GM08714 (cell line): ENCODE data around the gene YRDC.

Experiments used
- H3K4me3 ChIP-seq: fragments of 200-500 bp; sonication (Bioruptor generic); 2 replicates; pipeline ENCODE4 v1.5.1; 2014; ENCODE audit warnings: mild to moderate bottlenecking, low read length, inconsistent platforms
- ZNF274 ChIP-seq: IDR thresholded peaks from 2 replicates; pipeline ENCODE4 v1.6.1; 2012; ENCODE audit warnings: mild to moderate bottlenecking, low read depth, low read length

Gene YRDC

DNA sequence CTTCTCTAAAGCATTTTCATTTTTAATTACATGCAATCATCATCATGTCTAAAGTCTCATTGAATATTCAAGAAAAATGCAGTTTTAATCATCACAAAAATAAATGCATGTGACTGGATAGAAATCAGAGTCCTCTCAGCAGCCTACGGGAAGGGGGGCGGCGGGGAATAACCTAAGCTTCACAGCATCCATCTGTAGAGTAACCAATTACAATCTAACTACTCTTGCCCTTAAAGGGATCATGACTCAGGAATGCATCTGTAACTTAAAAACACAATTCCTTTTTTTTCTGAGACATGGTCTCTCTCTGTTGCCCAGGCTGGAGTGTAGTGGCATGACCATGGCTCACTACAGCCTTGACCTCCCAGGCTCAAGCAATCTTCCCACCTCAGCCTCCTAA is 28.8 kb upstream of the YRDC start:
- H3K4me3 ChIP-seq = no peak overlapping the region
- TF ChIP-seq ZNF274 = no peak

DNA sequence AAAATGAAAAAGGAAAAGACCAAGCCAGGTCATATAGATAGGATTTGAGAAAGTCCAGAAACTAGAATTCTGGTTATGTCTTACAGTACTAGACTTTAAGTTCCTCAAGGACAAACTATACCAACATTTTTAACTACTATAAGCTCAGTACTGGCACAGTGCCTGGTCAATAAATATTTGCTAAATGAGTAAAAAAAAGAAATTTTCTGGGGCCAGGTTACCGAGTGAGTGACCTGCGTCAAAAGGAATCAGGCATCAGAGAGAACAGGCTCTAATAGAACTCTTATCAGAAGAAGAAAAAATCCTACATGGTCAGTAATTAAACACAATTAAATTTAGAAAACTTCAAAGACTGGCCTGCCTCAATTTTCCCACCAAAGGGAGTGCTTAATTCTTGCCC is 23.8 kb upstream of the YRDC start:
- no peak overlapping the region for H3K4me3 ChIP-seq
- no peak for TF ChIP-seq ZNF274

DNA sequence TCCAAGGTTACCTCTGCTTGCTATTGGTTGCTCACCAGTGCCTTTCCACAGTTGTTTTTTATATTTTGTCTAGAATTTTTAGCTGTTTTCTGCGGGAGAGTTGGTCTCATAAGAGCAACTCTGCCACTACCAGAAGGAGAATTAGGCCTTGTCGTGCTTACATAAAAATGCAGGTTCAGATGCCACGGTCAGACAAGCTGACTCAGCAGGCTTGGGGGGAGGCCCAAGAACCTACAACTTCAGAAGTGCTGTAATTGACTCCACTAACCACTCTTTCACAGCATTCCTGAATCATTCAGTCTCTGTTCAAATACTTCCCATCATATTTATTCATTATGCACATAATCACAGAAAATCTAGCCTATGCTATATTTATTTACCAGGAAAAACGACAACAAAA is 23.1 kb upstream of the YRDC start:
- no peak for TF ChIP-seq ZNF274
- no peak overlapping the region for H3K4me3 ChIP-seq

DNA sequence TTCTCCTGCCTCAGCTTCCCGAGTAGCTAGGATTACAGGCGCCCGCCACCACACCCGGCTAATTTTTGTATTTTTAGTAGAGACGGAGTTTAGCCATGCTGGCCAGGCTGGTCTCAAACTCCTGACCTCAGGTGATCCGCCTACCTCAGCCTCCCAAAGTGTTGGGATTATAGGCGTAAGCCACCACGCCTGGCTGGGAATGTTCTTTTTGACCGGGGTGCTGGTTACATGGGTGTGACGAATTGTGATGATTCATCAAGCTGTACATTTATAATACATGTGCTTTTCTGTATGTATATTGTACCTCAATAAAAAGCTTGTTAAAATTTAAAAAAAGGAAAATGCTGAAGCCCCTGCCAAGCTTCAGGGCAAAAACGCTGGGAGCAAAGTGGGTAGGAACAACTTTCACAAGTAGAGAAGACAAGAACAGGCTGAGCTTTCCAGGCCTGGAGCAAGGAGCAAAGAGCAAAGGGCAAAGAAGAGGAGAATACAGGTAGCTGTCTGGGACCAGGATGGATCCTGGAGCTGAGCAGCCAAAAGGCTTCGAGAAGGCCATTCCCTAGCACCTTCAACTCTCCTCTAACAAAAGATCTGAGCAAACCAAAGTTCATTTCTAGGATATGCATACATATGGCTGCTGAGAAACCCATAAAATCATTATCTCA is 20.5 kb upstream of the YRDC start:
- H3K4me3 ChIP-seq = no peak overlapping the region
- TF ChIP-seq ZNF274 = no peak

DNA sequence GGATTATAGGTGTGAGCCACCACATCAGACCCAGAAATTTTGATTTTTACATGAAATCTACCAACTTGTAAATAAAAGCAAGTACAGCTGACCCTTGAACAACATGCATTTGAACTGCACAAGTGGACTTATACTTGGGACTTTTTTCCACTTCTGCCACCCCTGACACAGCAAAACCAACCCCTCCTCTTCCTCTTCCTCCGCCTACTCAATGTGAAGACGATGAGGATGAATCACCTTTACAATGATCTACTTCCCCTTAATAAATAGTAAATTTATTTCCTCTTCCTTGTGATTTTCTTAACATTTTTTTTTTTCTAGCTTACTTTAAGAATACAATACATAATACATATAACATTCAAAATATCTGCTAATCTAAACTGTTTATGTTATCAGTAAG is 17.5 kb upstream of the YRDC start:
- no peak overlapping the region for H3K4me3 ChIP-seq
- TF ChIP-seq ZNF274 = no peak

DNA sequence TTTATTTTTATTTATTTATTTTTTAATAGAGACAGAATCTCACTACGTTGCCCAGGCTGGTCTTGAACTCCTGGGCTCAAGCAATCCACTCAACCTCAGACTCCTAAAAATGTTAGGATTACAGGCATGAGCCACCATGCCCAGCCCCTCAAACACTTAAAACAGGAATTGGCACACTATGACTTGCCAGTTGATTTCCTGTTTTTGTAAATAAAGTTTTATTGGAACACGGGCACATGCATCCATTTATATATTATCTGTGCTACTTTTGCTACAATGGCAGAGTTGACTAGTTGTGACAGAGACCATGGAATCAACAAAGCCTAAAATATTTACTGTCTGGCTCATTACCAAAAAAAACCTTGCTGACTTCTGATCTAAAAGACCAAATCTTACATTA is 16.0 kb upstream of the YRDC start:
- no peak for TF ChIP-seq ZNF274
- H3K4me3 ChIP-seq = no peak overlapping the region

DNA sequence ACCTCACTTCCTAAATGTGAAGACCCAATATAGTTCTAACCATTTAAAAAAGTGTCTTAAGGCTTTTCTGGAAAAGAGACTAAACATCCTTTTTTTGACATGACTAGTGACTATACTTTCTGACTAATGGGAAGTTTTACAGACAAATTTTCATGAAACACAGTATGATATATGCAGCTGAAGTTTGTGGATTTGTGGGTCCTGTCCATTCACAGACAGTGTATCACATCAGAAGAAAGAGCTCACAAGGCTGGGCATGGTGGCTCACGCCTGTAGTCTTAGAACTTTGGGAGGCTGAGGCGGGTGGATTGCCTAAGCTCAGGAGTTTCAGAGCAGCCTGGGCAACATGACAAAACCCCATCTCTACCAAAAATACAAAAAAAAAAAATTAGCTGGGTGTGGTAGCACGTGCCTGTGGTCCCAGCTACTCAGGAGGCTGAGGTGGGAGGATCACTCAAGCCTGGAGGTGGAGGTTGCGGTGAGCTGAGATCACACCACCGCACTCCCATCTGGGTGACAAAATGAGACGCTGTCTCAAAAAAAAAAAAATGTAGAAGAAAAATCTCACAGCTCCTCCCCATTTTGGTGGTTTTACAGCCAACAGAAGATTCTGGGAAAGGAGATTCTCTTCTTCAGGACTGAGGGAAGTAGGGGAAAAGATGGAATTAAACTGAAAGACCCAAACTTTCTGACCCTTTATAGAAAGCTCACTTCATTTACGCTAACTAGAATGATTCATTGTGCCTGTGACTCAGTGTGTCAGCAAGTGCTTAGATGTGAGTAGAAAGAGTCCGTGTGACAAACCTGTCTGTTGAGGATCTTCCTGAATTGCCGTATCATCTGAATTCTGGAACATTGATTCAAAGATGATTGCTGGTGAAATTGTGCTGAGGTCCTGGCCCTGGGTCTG is 15.2 kb upstream of the YRDC start:
- no peak for TF ChIP-seq ZNF274
- H3K4me3 ChIP-seq = no peak overlapping the region

DNA sequence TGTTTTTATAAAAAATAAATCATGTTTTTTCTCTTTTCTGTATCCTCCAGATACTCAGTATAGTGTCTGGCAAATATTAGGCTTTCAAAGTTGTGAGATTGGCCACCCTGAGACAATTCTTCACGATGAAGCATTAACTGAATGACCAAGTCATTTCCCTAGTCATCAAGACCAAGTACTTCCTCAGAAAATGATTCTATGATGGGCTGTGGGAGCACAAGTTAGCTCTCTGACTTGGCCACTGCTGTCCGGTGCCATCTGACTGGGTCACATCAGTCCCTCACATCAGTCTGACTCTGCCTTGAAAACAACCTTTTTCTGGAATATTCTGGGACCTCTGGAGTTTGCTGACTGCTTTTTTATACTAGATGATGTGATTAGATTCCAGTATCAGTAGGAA is 13.5 kb upstream of the YRDC start:
- TF ChIP-seq ZNF274 = no peak

DNA sequence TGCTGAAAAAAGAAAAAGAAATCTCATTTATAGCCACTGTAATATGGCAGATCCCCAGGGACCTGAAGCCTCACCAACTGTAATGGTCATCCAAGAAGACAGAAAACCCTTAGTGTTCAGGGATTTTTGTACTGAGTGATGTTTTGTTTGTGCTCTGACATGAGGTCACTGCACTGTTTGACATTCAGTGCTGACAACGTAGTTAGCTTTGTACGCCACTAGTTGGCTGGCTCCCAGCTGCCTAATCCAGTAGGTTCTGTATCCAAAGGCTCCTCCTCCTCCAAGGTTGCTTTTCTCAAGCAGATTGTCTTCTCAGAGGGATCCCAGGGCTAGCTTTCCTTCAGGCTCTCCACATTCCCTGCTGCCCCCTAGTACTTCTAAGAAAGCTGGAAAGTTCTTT is 9.5 kb upstream of the YRDC start:
- TF ChIP-seq ZNF274 = no peak
- no peak overlapping the region for H3K4me3 ChIP-seq

More for the DNA sequence above, 13.5 kb upstream of the YRDC start:
- no peak overlapping the region for H3K4me3 ChIP-seq

DNA sequence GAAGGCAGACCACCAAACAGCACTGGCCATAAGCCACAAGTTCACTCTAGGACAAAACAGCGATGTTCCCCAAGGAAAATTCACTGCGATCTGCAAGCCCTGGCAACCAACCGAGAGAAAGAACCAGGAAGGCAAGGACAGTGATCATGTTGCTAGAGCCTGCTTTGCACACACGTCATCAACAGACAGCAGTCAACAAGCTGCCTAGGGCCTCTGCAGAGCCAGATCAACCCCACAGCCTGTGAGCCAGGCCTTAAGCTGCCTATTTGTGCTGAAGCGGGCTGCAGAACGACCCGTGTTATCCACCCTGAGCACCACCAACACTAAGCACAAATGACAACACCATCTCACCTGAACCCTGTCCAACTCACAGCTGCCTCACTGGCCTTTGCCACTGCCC is 6.2 kb upstream of the YRDC start:
- H3K4me3 ChIP-seq = no peak overlapping the region
- TF ChIP-seq ZNF274 = no peak

DNA sequence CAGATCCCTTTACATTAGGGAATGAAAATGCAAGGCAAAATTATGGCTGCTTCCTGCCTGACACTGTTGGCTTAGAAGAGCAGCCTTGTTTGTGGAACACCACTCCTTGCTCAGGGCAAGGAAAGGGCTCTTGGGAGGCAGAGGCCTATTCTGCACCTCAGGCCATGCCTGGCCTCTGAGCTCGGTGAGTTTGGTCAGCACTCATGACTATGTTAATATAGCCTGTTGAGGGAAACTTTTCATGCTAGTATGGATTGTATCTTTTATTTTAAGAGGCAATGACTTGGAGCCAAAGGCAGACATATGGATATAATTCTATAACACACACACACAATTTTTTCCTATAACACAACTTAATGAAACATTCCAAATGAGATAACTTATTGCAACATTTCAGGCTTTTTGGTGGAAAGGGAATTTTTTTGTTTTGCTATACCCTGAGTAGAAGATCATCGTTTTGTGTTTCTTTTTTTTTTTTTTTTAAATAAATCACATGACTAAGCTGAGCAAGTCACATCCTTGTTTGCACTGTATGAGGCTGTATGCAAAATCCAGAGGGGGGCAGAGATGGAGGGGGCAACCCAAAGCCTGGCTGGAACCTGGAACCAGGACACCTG is 5.6 kb upstream of the YRDC start:
- H3K4me3 ChIP-seq = no peak overlapping the region
- no peak for TF ChIP-seq ZNF274

DNA sequence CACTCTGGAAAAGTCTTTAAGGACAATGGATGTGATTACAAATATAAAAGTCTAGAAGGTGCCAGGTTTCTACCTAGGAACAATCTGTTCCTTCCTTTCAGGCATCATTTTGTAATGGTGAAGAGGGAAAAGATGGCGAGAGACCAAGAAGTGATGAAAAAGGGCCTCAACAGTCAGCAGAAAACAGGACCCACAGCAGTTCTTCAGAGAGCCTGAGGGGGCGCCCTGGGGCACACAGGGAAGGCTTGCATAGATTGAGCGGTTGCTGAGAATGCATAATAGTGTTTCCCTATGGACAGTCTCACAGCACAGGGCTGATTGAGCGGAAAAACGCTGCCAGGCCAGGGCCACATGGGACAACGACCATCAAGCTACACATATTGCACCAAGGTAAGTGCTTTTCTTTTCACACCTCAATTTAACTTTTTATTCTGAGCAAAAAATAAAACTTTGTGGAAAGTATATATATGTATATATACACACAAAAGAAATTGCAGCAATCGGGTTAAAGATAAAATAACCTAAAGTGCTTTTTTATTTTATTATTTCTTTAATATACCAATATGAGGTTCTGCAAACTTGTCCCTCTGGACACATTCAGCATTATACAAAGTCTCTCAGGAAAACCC is 3.1 kb upstream of the YRDC start:
- H3K4me3 ChIP-seq = no peak overlapping the region
- TF ChIP-seq ZNF274 = no peak

DNA sequence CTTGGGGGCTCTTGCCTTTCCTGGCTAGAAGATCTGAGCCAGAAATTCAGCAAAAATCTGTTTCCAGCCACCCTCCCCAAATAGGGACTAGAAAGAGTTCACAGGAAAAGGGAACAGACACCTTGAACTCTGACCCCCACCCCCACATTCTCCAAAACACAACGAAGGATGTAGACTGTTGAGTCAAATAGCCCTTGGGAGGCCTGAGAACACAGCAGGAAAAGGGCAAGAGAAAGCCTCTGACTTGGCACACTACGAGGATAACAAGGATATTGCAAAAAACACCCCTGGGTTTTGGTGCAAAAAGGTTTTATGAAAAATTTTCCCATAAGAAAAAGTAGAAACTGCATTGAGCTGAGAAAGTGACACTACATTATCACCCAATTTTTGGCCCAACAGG is 1.9 kb upstream of the YRDC start:
- no peak overlapping the region for H3K4me3 ChIP-seq
- TF ChIP-seq ZNF274 = no peak
